Endothelial cell of umbilical vein (primary cell): ENCODE results near the gene BNIPL.

Experiments
- EZH2 ChIP-seq: IDR thresholded peaks from 2 replicates; pipeline ENCODE4 v1.6.1; 2012; ENCODE audit warnings: borderline replicate concordance, low read depth, mild to moderate bottlenecking, moderate library complexity, low read length, inconsistent platforms; ENCODE audit not compliant: severe bottlenecking
- FOS ChIP-seq: IDR thresholded peaks from 2 replicates; pipeline ENCODE4 v1.6.1; 2011; ENCODE audit warnings: mild to moderate bottlenecking, low read length, moderate library complexity, borderline replicate concordance; ENCODE audit not compliant: insufficient read depth
- POLR2A ChIP-seq: IDR thresholded peaks from 2 replicates; pipeline ENCODE4 v1.6.1; 2012; ENCODE audit warnings: low read depth, mild to moderate bottlenecking, control low read depth, low read length
- POLR2AphosphoS5 ChIP-seq: IDR thresholded peaks from 2 replicates; pipeline ENCODE4 v1.6.1; 2012; ENCODE audit warnings: low read depth, mild to moderate bottlenecking, control low read depth, low read length, moderate library complexity; ENCODE audit not compliant: insufficient read depth
- TF ChIP-seq, protein P1 (sequence below), 2 donors: IDR thresholded peaks; 1 replicate in 1 of 2; 2 replicates in 1 of 2; pipeline ENCODE4 v1.5.1; 2011; ENCODE audit warnings: low read length in 2 of 2, mild to moderate bottlenecking in 2 of 2, moderate library complexity in 2 of 2, control low read depth in 1 of 2, inconsistent platforms in 1 of 2, low read depth in 1 of 2; ENCODE audit not compliant: insufficient read depth in 1 of 2; ENCODE audit errors: extremely low read depth in 1 of 2

DNA sequence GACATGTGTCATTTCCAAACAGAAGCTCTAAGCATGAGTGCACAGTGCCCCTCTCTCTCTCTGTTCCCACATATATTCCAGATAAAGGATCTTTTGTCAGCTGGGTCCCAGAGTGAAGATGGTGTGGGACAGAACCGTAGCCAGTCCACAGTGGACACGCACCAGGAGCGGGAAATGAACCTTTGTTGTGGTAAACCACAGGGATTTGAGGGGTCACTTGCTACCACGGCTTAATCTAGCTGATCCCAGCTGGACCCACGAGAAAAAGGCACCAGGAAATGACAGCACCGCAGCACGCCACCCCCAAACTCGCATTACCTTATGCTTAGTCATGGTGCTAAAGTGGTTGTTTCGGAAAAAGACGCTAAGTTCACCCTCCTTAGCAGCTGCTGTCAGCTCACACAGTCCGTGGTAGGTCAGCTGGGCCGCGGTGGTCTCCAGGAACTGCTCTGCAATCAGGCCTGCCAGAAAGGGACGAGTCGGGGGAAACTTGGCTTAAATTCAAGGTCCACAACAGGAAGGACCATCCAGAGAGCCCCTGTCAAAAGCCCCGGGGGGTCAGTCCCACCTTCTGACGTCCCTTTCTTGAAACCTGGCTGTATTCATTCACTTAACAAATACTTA lies 37.2 kb upstream of the BNIPL start:
- no peak for TF ChIP-seq POLR2A
- no peak for TF ChIP-seq EZH2
- TF ChIP-seq, protein P1, sequence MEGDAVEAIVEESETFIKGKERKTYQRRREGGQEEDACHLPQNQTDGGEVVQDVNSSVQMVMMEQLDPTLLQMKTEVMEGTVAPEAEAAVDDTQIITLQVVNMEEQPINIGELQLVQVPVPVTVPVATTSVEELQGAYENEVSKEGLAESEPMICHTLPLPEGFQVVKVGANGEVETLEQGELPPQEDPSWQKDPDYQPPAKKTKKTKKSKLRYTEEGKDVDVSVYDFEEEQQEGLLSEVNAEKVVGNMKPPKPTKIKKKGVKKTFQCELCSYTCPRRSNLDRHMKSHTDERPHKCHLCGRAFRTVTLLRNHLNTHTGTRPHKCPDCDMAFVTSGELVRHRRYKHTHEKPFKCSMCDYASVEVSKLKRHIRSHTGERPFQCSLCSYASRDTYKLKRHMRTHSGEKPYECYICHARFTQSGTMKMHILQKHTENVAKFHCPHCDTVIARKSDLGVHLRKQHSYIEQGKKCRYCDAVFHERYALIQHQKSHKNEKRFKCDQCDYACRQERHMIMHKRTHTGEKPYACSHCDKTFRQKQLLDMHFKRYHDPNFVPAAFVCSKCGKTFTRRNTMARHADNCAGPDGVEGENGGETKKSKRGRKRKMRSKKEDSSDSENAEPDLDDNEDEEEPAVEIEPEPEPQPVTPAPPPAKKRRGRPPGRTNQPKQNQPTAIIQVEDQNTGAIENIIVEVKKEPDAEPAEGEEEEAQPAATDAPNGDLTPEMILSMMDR (IDR thresholded peaks at IDR 0.05; ENCODE audit: extremely low read depth in 1 of 2, insufficient read depth in 1 of 2, low read depth in 1 of 2, low read length in 2 of 2): no peak
- TF ChIP-seq POLR2AphosphoS5: peak; percentile 55
- no peak for TF ChIP-seq FOS
